ENCODE data around the gene LPAR3. TPM values are rescaled to one million over a fixed set of nuclear protein-coding genes. Genes with fewer than 3 reads are reported as not detected.

The LPAR3 gene
- total and polyA plus RNA-seq, 2 of the 13 experiments (the other 11 are each of a cell fraction or from before 2014, with no cell fraction given): not detected

DNA sequence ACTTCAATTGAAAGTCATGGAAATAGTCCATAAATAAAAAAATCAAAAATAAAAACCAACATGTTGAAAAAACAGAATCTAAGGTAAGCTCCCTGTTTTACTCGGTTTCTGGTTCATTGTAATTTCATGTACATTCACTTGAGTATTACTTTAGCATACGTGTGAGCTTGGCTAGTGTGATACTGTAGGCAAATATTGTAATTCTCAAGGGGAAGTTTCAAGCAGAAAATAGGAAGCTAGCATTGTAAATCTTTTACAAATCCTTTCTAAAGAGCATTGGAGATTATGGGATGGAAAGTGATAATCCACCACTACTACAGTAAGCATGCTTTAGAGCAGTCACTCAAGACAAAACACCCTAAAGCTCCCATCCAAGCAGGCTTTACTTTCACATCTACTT lies 3.3 kb upstream of the LPAR3 start:
- no TSS peak for BruUV-seq (replicated peaks)
- 8% methylated on average over 2 of the region's 2 CpGs for WGBS (ENCODE audit: low lambda C conversion rate)
- H3K27ac ChIP-seq (ENCODE audit: extremely low read length, insufficient read depth, low read length): no peak overlapping the region
- in situ Hi-C loops (cut with HindIII; ENCODE audit: extremely low pct_ligation_motif_present, low pct_unique_long_range_greater_than_20kb) (no loop called here), intact Hi-C loops (cut with micrococcal nuclease; ENCODE audit: unreplicated experiment) (no loop called here)
- ChIA-PET CTCF (ENCODE audit: low intra/inter-chr PET ratio, low total read pairs) (no interaction called here), POLR2A (no interaction called here)
- DNase-seq (ENCODE audit: low spot score) (no peak), ATAC-seq (no peak), FAIRE-seq (no peak)
- no peak overlapping the region for H3K9ac ChIP-seq (ENCODE audit: insufficient read depth, low read depth, low read length)
- H3K4me3 ChIP-seq (replicated peaks in 1 of 3; ENCODE audit: insufficient read depth in 1 of 3, low read depth in 2 of 3, low read length in 3 of 3): no peak overlapping the region
- H2AFZ ChIP-seq (ENCODE audit: low read length): no peak overlapping the region
- no peak overlapping the region for H3K4me2 ChIP-seq (ENCODE audit: low read depth, low read length)
- no peaks in the 10 kb centered on the region for H3K4me1 ChIP-seq (ENCODE audit: insufficient read depth, low read length)
- no peaks in the 10 kb centered on the region for H3K9me3 ChIP-seq (ENCODE audit: low read length)
- H4K20me1 ChIP-seq (ENCODE audit: insufficient read depth, low read length): no peaks in the 10 kb centered on the region
- TF ChIP-seq, protein P1, sequence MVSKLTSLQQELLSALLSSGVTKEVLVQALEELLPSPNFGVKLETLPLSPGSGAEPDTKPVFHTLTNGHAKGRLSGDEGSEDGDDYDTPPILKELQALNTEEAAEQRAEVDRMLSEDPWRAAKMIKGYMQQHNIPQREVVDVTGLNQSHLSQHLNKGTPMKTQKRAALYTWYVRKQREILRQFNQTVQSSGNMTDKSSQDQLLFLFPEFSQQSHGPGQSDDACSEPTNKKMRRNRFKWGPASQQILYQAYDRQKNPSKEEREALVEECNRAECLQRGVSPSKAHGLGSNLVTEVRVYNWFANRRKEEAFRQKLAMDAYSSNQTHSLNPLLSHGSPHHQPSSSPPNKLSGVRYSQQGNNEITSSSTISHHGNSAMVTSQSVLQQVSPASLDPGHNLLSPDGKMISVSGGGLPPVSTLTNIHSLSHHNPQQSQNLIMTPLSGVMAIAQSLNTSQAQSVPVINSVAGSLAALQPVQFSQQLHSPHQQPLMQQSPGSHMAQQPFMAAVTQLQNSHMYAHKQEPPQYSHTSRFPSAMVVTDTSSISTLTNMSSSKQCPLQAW (CRISPR knock-in tag; IDR thresholded peaks at IDR 0.05): no peak
- no peaks in the 10 kb centered on the region for H3K79me2 ChIP-seq (ENCODE audit: insufficient read depth, low read length)
- no peaks in the 10 kb centered on the region for H3K36me3 ChIP-seq (replicated peaks in 1 of 2; ENCODE audit: control insufficient read depth in 1 of 2, insufficient read depth in 2 of 2, low read length in 2 of 2)
- H3K27me3 ChIP-seq (ENCODE audit: control insufficient read depth in 1 of 2, insufficient read depth in 2 of 2, low read length in 2 of 2): peaks cover 0 to 19% of the 10 kb centered on the region in 2 experiments; a peak in 2 of 5 replicates

DNA sequence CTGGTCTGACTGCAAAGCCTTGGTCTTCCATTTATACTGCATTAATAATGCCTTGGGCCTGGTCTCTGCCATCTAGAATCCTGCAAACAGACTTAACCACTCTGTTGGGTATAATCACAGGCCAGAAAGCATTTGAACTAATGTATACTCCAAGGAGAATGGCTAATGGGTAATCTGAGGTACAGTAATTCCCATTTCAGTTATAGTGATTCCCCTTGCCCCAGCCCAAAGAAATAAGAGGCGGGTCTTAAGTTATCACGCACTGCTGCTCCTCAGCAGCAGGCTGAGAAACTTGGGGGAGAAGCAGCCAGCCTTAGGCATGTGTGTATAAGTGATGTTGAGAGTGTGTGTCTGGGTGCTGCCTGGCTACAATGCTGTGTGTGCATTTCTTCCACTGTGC lies 2.4 kb downstream of the LPAR3 start:
- intact Hi-C loops (cut with micrococcal nuclease; ENCODE audit: unreplicated experiment): no loop called here
- in situ Hi-C loops (cut with HindIII; ENCODE audit: extremely low pct_ligation_motif_present, low pct_unique_long_range_greater_than_20kb): no loop called here
- Histone ChIP-seq H3K79me2 (ENCODE audit: insufficient read depth, low read length) (no peaks in the 10 kb centered on the region), H3K4me2 (ENCODE audit: low read depth, low read length) (no peak overlapping the region), H3K4me3 (replicated peaks in 1 of 3; ENCODE audit: insufficient read depth in 1 of 3, low read depth in 2 of 3, low read length in 3 of 3) (no peak overlapping the region), H3K9ac (ENCODE audit: insufficient read depth, low read depth, low read length) (no peak overlapping the region), H3K36me3 (replicated peaks in 1 of 2; ENCODE audit: control insufficient read depth in 1 of 2, insufficient read depth in 2 of 2, low read length in 2 of 2) (no peaks in the 10 kb centered on the region), H3K4me1 (ENCODE audit: insufficient read depth, low read length) (no peaks in the 10 kb centered on the region), H3K27ac (ENCODE audit: extremely low read length, insufficient read depth, low read length) (no peak overlapping the region), H2AFZ (ENCODE audit: low read length) (no peak overlapping the region), H3K9me3 (ENCODE audit: low read length) (no peaks in the 10 kb centered on the region), H4K20me1 (ENCODE audit: insufficient read depth, low read length) (no peaks in the 10 kb centered on the region), H3K27me3 (ENCODE audit: control insufficient read depth in 1 of 2, insufficient read depth in 2 of 2, low read length in 2 of 2) (peaks cover 0 to 19% of the 10 kb centered on the region in 2 experiments; a peak in 2 of 5 replicates)
- CTCF ChIA-PET (ENCODE audit: low intra/inter-chr PET ratio, low total read pairs): no interaction called here
- POLR2A ChIA-PET: no interaction called here
- ATAC-seq (no peak), FAIRE-seq (no peak), DNase-seq (ENCODE audit: low spot score) (no peak)
- 25% methylated on average over 2 of the region's 2 CpGs for WGBS (ENCODE audit: low lambda C conversion rate)
- BruUV-seq (replicated peaks): no TSS peak
- TF ChIP-seq, protein P2, sequence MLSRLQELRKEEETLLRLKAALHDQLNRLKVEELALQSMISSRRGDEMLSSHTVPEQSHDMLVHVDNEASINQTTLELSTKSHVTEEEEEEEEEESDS (CRISPR knock-in tag; IDR thresholded peaks at IDR 0.05; ENCODE audit: borderline replicate concordance): no peak
- TF ChIP-seq CREB1 (IDR thresholded peaks at IDR 0.05) (no peak), CREB1 (CRISPR knock-in tag; IDR thresholded peaks at IDR 0.05) (no peak), HOXA3 (CRISPR knock-in tag; IDR thresholded peaks at IDR 0.05) (no peak), ZNF484 (CRISPR knock-in tag; IDR thresholded peaks at IDR 0.05; ENCODE audit: borderline replicate concordance, low read depth) (no peak), ATF1 (CRISPR knock-in tag; IDR thresholded peaks at IDR 0.05) (no peak)
- TF ChIP-seq, protein P3, sequence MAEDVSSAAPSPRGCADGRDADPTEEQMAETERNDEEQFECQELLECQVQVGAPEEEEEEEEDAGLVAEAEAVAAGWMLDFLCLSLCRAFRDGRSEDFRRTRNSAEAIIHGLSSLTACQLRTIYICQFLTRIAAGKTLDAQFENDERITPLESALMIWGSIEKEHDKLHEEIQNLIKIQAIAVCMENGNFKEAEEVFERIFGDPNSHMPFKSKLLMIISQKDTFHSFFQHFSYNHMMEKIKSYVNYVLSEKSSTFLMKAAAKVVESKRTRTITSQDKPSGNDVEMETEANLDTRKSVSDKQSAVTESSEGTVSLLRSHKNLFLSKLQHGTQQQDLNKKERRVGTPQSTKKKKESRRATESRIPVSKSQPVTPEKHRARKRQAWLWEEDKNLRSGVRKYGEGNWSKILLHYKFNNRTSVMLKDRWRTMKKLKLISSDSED (CRISPR knock-in tag; IDR thresholded peaks at IDR 0.05): no peak
- TF ChIP-seq, protein P4, sequence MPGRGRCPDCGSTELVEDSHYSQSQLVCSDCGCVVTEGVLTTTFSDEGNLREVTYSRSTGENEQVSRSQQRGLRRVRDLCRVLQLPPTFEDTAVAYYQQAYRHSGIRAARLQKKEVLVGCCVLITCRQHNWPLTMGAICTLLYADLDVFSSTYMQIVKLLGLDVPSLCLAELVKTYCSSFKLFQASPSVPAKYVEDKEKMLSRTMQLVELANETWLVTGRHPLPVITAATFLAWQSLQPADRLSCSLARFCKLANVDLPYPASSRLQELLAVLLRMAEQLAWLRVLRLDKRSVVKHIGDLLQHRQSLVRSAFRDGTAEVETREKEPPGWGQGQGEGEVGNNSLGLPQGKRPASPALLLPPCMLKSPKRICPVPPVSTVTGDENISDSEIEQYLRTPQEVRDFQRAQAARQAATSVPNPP (CRISPR knock-in tag; IDR thresholded peaks at IDR 0.05): no peak
- TF ChIP-seq, protein P5, sequence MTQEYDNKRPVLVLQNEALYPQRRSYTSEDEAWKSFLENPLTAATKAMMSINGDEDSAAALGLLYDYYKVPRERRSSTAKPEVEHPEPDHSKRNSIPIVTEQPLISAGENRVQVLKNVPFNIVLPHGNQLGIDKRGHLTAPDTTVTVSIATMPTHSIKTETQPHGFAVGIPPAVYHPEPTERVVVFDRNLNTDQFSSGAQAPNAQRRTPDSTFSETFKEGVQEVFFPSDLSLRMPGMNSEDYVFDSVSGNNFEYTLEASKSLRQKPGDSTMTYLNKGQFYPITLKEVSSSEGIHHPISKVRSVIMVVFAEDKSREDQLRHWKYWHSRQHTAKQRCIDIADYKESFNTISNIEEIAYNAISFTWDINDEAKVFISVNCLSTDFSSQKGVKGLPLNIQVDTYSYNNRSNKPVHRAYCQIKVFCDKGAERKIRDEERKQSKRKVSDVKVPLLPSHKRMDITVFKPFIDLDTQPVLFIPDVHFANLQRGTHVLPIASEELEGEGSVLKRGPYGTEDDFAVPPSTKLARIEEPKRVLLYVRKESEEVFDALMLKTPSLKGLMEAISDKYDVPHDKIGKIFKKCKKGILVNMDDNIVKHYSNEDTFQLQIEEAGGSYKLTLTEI (CRISPR knock-in tag; conservative IDR thresholded peaks at IDR 0.05): no peak
- TF ChIP-seq, protein P6, sequence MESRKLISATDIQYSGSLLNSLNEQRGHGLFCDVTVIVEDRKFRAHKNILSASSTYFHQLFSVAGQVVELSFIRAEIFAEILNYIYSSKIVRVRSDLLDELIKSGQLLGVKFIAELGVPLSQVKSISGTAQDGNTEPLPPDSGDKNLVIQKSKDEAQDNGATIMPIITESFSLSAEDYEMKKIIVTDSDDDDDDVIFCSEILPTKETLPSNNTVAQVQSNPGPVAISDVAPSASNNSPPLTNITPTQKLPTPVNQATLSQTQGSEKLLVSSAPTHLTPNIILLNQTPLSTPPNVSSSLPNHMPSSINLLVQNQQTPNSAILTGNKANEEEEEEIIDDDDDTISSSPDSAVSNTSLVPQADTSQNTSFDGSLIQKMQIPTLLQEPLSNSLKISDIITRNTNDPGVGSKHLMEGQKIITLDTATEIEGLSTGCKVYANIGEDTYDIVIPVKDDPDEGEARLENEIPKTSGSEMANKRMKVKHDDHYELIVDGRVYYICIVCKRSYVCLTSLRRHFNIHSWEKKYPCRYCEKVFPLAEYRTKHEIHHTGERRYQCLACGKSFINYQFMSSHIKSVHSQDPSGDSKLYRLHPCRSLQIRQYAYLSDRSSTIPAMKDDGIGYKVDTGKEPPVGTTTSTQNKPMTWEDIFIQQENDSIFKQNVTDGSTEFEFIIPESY (CRISPR knock-in tag; IDR thresholded peaks at IDR 0.05): no peak

All from HepG2 (cell line).